Mesenteric fat pad (tissue), 1 donor: ENCODE data around the gene TOGARAM2. TPM values are rescaled to one million over a fixed set of nuclear protein-coding genes. Genes with fewer than 3 reads are reported as not detected.

ENCODE experiments used
- DNase-seq: peaks from one replicate; pipeline ENCODE4 v3.0.0-alpha.2; 2020; ENCODE audit warnings: low spot score
- long read RNA-seq: library from polyadenylated mRNA; unstranded; transcript quantifications from one replicate; pipeline ENCODE4 v2.0.0, GENCODE V29; 2020
- total RNA-seq: library from RNA; stranded (reverse); fragmentation: NEBNext Ultra II Directional; extraction: Animal tissue kit (Norgen Biotek cat#: 25700); gene quantifications from one replicate; pipeline ENCODE4 v1.2.1, GENCODE V29; 2021
- donor health status: DM: yes; HTN: yes; CAD: no.

Gene TOGARAM2
- total RNA-seq: 0.39 TPM
- long read RNA-seq: 0 reads

DNA sequence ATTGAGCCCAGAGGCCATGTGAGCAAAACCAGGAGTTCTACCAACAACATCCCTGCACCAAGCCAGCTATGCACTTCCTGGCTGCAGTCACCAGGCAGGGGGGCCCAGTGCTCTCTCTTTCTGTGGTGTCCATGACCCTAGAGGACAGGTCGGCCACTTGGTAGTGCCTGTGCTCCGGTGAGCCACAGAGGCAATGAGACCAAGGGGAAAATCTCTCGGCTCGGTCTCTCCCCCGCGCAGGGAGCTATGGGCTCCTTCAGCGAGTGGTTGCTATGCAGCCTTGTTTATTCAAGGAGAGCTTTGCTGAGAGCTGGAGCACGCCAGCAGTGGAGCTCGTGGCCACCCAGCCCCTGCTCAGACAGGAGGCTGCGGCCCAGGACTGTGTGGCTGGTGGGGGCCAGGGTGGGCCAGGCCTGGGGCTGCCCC is at the start of gene TOGARAM2:
Gene TOGARAM2, plus strand, starts transcription at position 283 of the 426 bp plus-strand sequence. CDS start 13,537 bp downstream, outside the sequence.
- DNase-seq: no peak

DNA sequence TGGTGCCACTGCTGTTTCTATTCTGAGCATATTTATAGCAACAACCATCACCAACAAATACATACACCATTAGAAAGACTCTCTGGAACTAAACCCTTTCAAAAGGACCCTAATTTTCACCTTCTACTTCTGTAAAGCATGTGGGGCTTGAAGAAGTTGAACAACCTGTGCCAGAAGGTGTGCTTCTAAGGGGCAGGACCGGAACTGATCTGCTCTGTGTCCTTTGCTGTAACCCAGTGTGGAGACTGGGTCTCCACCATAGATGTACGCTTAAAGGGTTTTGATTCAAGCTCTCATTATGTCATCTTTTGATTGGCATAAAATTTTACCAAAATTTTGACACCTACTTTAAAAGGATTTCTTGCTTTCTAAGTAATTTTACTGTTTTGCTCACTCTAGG is 46.3 kb upstream of the TOGARAM2 start:
- DNase-seq: no peak

GRCh38 chr2:28941008-28941407 is 40.1 kb upstream of the TOGARAM2 start:
- DNase-seq: no peak

- no peak for DNase-seq
These were observed 36.4 kb upstream of the TOGARAM2 start for GRCh38 chr2:28944535-28945248.

- no peak for DNase-seq
These were observed 32.9 kb upstream of the TOGARAM2 start for GRCh38 chr2:28948160-28948559.

DNA sequence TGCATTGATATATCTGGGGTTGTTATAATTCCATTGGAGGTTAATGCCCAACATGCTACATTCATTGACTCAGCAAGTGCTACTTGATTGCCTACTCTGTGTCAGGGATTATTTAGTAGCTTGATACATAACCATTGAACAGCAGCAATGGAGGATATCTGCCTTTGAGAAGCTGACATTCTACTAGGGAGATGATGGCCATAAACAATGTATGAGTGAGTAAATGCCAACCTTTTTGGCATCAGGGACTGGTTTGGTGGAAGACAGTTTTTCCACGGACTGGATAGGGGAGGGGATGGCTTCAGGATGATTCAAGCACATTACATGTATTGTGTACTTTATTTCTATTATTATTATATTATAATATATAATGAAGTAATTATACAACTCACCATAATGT is 31.9 kb upstream of the TOGARAM2 start:
- no peak for DNase-seq

DNA sequence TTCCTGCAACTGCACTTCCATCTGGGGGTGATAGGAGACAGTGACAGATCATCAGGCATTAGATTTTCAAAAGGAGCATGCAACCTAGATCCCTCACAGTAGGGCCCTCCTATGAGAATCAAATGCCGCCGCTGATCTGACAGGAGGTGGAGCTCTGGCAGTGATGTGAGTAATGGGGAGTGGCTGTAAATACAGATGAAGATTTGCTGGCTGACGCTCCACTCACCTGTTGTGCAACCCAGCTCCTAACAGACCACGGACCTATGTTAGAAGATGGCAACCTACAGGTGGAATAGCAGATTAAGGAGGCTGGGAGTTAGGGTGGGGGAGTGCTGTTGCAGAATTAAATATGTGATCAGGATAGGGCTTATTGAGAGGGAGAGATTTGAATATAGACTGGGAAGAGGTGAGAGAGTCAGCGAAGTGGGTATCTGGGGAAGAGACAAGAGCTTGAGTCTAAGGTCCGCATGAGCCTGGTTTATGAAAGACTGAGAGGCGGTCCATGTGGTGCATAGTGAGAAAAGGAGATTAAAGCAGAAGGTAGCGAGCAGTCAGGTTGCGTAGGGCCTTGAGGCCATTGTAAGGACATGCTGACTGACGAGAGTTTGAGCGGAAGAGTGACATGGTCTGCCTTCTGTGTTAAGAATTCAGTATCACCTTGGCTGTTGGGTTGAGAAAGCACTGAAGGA is 31.3 kb upstream of the TOGARAM2 start:
- no peak for DNase-seq

DNA sequence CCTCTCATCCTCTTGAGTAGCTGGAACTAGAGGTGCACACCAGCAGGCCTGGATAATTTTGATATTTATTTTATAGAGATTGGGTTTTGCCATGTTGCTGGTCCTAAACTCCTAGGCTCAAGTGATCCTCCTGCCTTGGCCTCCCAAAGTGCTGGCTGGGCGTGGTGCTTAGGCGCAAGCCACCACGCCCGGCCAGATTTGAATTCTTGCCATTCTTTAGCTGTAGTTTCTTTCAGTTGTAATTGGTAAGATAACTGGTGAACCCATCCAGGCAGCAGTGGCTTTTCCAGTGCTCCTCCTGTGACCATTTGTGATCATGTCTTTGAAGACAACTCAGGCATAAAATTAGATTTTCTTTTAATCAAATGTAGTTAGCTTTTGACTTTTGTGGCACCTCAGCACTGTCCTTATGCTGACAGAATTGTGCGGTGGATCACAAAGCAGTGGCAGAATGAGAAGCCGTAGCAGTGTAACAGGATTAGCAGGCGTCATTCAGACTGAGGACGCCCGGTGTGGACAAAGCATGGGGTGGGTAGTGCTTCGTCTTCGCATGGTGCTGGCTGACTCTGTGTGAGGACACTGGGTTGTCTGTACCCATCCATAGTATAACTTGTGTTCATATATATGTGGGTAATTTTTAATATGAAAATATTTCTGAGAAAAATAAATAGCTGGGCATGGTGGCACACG is 30.0 kb upstream of the TOGARAM2 start:
- DNase-seq: no peak

DNA sequence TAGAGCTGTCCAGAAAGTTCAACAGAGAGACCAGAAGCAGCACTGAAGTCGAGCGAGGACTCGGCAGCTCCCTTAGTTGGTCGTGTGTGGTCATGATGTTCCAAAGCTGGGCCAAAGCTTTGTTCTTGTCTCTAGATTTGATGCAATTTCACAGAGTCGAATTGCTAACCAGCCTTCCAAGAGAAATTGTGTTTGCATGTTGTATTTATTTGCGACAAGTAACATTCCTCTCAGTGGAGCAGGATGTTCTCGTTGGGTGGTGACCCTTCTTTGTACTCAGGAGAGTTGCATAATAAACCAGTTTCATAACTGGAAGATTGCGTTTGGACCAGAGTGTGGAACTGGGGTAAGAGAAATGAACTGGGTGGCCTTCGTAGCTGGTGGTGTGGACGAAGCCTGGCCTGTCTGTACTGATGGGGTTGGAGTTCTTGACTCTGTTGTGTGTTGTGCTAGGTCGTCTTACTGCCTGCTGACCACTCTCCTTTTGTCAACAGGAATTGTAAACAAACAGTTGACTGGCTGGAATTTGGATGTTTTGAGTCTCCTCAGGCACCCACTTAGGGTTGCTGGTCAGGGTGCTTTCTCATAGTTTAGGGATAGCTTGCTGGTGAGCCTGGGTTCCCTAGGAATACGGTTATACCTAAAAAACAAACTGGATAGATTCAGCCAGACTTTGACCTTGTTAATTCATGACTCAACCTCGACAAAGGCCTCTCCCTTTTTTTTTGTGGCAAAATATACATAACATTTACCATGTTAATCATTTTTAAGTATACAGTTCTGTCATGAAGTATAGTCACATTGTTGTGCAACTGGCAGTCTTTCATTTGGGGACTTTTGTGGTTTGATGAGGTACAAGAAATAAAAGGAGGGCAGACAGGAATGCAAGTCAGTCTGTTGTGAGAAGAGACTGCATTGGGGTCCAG is 28.9 kb upstream of the TOGARAM2 start:
- no peak for DNase-seq

DNA sequence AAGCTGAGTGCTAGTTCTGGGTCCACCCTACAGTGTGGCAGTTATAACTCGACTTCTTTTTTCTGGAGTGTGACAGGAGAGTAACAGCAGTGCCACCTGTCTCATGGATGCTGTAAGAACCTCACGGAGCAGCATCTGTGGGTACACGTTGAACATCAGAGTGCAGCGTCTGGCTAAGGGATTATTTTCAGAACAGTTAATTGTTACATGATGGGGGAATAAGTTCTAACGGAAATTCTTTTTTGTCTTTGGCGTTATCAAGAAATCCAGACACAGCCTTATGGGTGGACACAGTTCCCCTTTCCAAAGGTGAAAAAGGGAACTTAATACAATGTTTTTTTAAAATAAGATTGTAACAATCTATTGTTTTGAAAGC is 28.3 kb upstream of the TOGARAM2 start:
- no peak for DNase-seq

- DNase-seq: no peak
These were observed 25.6 kb upstream of the TOGARAM2 start for GRCh38 chr2:28955467-28955866.

- DNase-seq: no peak
These were observed 24.7 kb upstream of the TOGARAM2 start for GRCh38 chr2:28956415-28956826.

- no peak for DNase-seq
These were observed 24.2 kb upstream of the TOGARAM2 start for GRCh38 chr2:28956890-28957289.

- DNase-seq: no peak
These were observed 22.4 kb upstream of the TOGARAM2 start for GRCh38 chr2:28958689-28959088.

DNA sequence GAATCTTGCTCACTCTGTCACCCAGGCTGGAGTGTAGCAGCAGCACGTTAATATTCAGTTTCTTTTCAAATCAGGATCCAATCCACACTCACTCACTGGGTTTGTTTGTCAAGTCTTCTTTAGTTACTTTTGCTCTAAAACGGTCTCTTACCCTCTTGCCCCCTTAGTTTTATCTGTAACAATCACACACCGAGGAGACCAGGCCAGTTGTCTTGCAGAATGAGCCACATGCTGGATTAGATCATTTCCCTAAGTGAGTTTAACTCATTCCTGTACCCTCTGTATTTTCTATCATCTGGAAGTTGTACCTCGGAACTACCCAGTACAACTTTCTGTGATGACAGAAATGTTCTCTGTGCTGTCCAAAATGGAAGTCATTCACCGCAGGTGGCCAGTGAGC is 20.7 kb upstream of the TOGARAM2 start:
- no peak for DNase-seq

GRCh38 chr2:28962505-28962904 is 18.6 kb upstream of the TOGARAM2 start:
- no peak for DNase-seq

DNA sequence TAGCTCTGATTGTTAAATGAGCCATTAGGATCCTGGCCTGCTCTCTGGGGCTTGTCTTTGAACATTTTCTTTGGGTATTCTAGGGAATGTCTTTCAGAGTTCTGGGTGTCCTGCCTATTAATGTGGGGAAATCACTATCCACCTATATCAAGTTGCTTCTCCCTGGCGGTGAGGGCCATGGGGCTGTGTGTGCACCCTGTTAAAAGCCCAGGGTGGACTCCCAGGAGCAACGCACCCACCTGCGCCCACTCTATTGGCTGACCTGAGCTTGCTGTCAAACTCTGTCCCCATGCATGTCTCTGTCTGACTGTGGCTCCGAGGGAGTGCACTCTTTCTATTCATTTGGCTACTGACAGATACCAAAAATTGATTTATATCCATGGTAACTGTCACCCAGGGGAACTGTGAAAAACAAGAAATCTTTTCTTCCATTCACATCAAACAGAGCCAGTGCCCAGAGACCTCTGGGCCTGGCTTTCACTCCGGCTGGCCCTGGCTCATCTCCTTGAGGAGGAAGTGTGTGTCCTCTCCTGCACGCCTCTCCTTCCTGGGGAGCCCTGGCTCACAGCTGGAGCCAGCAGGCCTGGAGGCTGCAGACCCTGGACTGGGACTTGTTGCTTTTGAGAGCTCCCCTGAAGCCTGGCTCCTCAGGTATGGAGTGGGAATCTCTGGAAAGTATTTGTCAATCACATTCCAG is 10.5 kb upstream of the TOGARAM2 start:
- DNase-seq: no peak

DNA sequence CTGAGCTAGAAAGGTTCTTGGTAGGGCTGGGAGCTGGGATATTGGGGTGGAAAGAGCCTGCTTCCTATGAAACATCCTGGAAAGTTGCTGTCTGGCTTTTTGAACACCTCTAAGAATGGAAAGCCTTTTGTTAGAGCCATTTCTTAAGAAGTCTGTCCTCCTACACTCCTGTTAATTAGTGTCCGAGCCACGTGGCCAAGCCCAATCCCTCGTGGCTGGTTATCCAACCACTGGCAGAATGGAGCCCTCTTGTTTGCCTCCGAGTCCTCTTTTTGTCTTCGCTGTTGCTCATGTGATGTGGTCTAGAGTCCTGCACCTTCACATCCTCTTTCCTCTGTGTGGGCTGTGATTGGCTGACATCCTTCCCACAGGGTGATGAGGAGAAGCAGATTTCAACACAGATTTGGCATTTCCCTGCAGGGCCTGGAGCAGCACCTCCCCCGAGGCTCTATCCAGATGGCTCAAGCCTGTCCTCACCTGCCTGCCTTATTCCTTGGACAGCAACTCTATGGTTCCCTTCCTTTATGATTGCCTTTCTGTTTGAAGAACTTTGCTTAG is 8.2 kb upstream of the TOGARAM2 start:
- no peak for DNase-seq

GRCh38 chr2:28974252-28974651 is 6.8 kb upstream of the TOGARAM2 start:
- no peak for DNase-seq

- no peak for DNase-seq
These were observed 5.4 kb upstream of the TOGARAM2 start for GRCh38 chr2:28975671-28976070.
